NT2/D1 (cell line): ENCODE data around the gene CTSK.

Source experiments
- YY1 ChIP-seq: IDR thresholded peaks from 2 replicates; pipeline ENCODE4 v1.6.1; 2011; ENCODE audit not compliant: insufficient read length, insufficient read depth
- ZNF274 ChIP-seq: IDR thresholded peaks from 2 replicates; pipeline ENCODE4 v1.6.1; 2011; ENCODE audit warnings: mild to moderate bottlenecking, low read depth, low read length

DNA sequence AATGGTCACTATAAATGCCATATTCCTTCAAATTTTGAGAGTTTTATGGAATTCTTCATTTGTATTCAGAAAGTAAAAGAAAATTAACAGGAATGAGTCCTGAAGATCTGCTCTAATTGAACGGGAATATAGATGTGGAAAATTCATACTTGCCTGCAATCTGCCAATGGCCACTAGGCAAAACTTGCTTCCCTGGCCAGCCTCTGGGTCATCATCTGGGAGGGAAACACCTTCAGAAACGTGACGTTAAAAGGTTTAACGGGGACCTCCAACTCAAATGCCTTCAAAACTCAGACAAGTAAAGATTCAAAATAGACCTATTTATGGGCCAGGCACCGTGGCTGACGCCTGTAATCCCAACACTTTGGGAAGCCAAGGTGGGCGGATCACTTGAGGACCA, 21.7 kb upstream of the CTSK start:
- TF ChIP-seq ZNF274, result no peak
- no peak for TF ChIP-seq YY1
